A673 (cell line): Measurements from ENCODE around the gene RBM19. TPM values are rescaled to one million over a fixed set of nuclear protein-coding genes. Genes with fewer than 3 reads are reported as not detected.

Source experiments
- BruUV-seq: library from RNA; stranded (reverse); fragments of 400-500 nt; replicated peaks from 2 replicates; lab custom pipeline; 2021; lab: Mats Ljungman, UMichigan
- CTCF ChIA-PET: fragments of 300-600 bp; sonication (Branson Sonifier 250); formaldehyde crosslinking; loops from one replicate; lab custom pipeline; 2022; ENCODE audit warnings: antibody characterized with exemption; lab: Charles Lee
- POLR2A ChIA-PET: fragments of 300-600 bp; sonication (Branson Sonifier 250); formaldehyde crosslinking; loops from one replicate; lab custom pipeline; 2022; ENCODE audit warnings: antibody characterized with exemption; ENCODE audit not compliant: low non-redundant PET; lab: Charles Lee
- DNase-seq: peaks from one replicate; pipeline ENCODE4 v3.0.0-alpha.2; 2015; ENCODE audit warnings: low spot score
- H3K27ac ChIP-seq: fragments of 200-600 bp; sonication (generic); 2 replicates; pipeline ENCODE4 v1.5.1; 2016; ENCODE audit warnings: mixed run types, low read depth, mild to moderate bottlenecking, mixed read lengths, antibody characterized with exemption, low read length; ENCODE audit not compliant: poor library complexity, severe bottlenecking
- H3K27me3 ChIP-seq: fragments of 200-600 bp; sonication (generic); replicated peaks from 2 replicates; pipeline ENCODE4 v1.6.1; 2017; ENCODE audit warnings: mixed run types, low read depth, mild to moderate bottlenecking, mixed read lengths, antibody characterized with exemption, low read length; ENCODE audit not compliant: insufficient read depth, poor library complexity
- H3K36me3 ChIP-seq: fragments of 200-600 bp; sonication (generic); 2 replicates; pipeline ENCODE4 v1.6.1; 2016; ENCODE audit warnings: mixed run types, mild to moderate bottlenecking, mixed read lengths, antibody characterized with exemption, low read length; ENCODE audit not compliant: insufficient read depth, poor library complexity, severe bottlenecking
- H3K4me1 ChIP-seq: fragments of 200-600 bp; sonication (generic); 2 replicates; pipeline ENCODE4 v1.6.1; 2017; ENCODE audit warnings: mixed run types, mild to moderate bottlenecking, mixed read lengths, antibody characterized with exemption, low read length; ENCODE audit not compliant: insufficient read depth, poor library complexity, severe bottlenecking
- H3K4me3 ChIP-seq: fragments of 200-600 bp; sonication (generic); 2 replicates; pipeline ENCODE4 v1.5.1; 2016; ENCODE audit warnings: low read depth, mixed run types, mild to moderate bottlenecking, mixed read lengths, low read length; ENCODE audit not compliant: poor library complexity, severe bottlenecking
- H3K9me3 ChIP-seq: fragments of 200-600 bp; sonication (generic); 2 replicates; pipeline ENCODE4 v1.6.1; 2016; ENCODE audit warnings: mixed run types, low read depth, mild to moderate bottlenecking, mixed read lengths, antibody characterized with exemption, low read length; ENCODE audit not compliant: poor library complexity, severe bottlenecking
- CTCF ChIP-seq: fragments of 300-800, 200-600 bp; sonication (generic); conservative IDR thresholded peaks from 2 replicates; pipeline ENCODE4 v1.5.1; 2017; ENCODE audit warnings: low read depth, mild to moderate bottlenecking, antibody characterized with exemption, low read length, moderate library complexity, mixed read lengths
- EZH2 ChIP-seq: fragments of 200-600 bp; sonication (generic); IDR thresholded peaks from 2 replicates; pipeline ENCODE4 v1.6.1; 2017; ENCODE audit warnings: borderline replicate concordance, low read depth, mild to moderate bottlenecking, mixed read lengths, antibody characterized with exemption, low read length; ENCODE audit not compliant: poor library complexity, severe bottlenecking
- intact Hi-C: fragments of 100-400 bp; cut with micrococcal nuclease; formaldehyde crosslinking; loops from one replicate; pipeline ENCODE4 v1.10.0; 2022; ENCODE audit not compliant: unreplicated experiment
- total RNA-seq: library from RNA; stranded (reverse); gene quantifications from 2 replicates; pipeline ENCODE4 v1.2.3, GENCODE V29; 2021

Gene RBM19
- total RNA-seq, 1 experiment from 2014 or later: 47.1 TPM

- BruUV-seq: no TSS peak
- Histone ChIP-seq H3K4me3 (no peak overlapping the region), H3K27ac (no peak overlapping the region), H3K9me3 (no peaks in the 10 kb centered on the region), H3K4me1 (no peaks in the 10 kb centered on the region), H3K27me3 (no peaks in the 10 kb centered on the region), H3K36me3 (no peaks in the 10 kb centered on the region)
- no peak for DNase-seq
- CTCF ChIA-PET: interaction anchor here (0.6 kb wide), 1 partner anchor 380 kb away, joined by 3 read pairs; no protein-coding TSS in a partner anchor
- POLR2A ChIA-PET: no interaction called here
- intact Hi-C loops: no loop called here
- TF ChIP-seq CTCF: no peak
- TF ChIP-seq EZH2: no peak
Observed at GRCh38 chr12:113819495-113819894, 146.6 kb downstream of the RBM19 start.

- BruUV-seq: no TSS peak
- intact Hi-C loops: no loop called here
- Histone ChIP-seq H3K36me3 (no peaks in the 10 kb centered on the region), H3K9me3 (no peaks in the 10 kb centered on the region), H3K4me3 (no peak overlapping the region), H3K27ac (no peak overlapping the region), H3K27me3 (no peaks in the 10 kb centered on the region), H3K4me1 (no peaks in the 10 kb centered on the region)
- peak; percentile 17 for DNase-seq
- no peak for TF ChIP-seq EZH2
- TF ChIP-seq CTCF: peak; percentile 53
- ChIA-PET POLR2A (no interaction called here), CTCF (interaction anchor here (0.6 kb wide), 1 partner anchor 380 kb away, joined by 3 read pairs; no protein-coding TSS in a partner anchor)
Observed at GRCh38 chr12:113818833-113819232, 147.3 kb downstream of the RBM19 start.

GRCh38 chr12:113818283-113818682, 147.8 kb downstream of the RBM19 start:
- H3K9me3 ChIP-seq: no peaks in the 10 kb centered on the region
- no peak for TF ChIP-seq EZH2
- TF ChIP-seq CTCF: no peak
- H3K4me1 ChIP-seq: no peaks in the 10 kb centered on the region
- no TSS peak for BruUV-seq
- intact Hi-C loops: no loop called here
- CTCF ChIA-PET: no interaction called here
- POLR2A ChIA-PET: no interaction called here
- no peak overlapping the region for H3K4me3 ChIP-seq
- H3K27ac ChIP-seq: no peak overlapping the region
- H3K27me3 ChIP-seq: no peaks in the 10 kb centered on the region
- no peak for DNase-seq
- H3K36me3 ChIP-seq: no peaks in the 10 kb centered on the region
